Endothelial cell of umbilical vein (primary cell): ENCODE measurements around the gene SLC39A5.

Experiments
- EZH2 ChIP-seq: IDR thresholded peaks from 2 replicates; pipeline ENCODE4 v1.6.1; 2012; ENCODE audit warnings: borderline replicate concordance, low read depth, mild to moderate bottlenecking, moderate library complexity, low read length, inconsistent platforms; ENCODE audit not compliant: severe bottlenecking
- MYC ChIP-seq: IDR thresholded peaks from one replicate; pipeline ENCODE4 v1.6.1; 2011; ENCODE audit warnings: mild to moderate bottlenecking, low read depth, low read length
- POLR2AphosphoS5 ChIP-seq: IDR thresholded peaks from 2 replicates; pipeline ENCODE4 v1.6.1; 2012; ENCODE audit warnings: low read depth, mild to moderate bottlenecking, control low read depth, low read length, moderate library complexity; ENCODE audit not compliant: insufficient read depth
- TF ChIP-seq, protein P1 (sequence below), 2 donors: IDR thresholded peaks; 1 replicate in 1 of 2; 2 replicates in 1 of 2; pipeline ENCODE4 v1.5.1; 2011; ENCODE audit warnings: low read length in 2 of 2, mild to moderate bottlenecking in 2 of 2, moderate library complexity in 2 of 2, control low read depth in 1 of 2, inconsistent platforms in 1 of 2, low read depth in 1 of 2; ENCODE audit not compliant: insufficient read depth in 1 of 2; ENCODE audit errors: extremely low read depth in 1 of 2

DNA sequence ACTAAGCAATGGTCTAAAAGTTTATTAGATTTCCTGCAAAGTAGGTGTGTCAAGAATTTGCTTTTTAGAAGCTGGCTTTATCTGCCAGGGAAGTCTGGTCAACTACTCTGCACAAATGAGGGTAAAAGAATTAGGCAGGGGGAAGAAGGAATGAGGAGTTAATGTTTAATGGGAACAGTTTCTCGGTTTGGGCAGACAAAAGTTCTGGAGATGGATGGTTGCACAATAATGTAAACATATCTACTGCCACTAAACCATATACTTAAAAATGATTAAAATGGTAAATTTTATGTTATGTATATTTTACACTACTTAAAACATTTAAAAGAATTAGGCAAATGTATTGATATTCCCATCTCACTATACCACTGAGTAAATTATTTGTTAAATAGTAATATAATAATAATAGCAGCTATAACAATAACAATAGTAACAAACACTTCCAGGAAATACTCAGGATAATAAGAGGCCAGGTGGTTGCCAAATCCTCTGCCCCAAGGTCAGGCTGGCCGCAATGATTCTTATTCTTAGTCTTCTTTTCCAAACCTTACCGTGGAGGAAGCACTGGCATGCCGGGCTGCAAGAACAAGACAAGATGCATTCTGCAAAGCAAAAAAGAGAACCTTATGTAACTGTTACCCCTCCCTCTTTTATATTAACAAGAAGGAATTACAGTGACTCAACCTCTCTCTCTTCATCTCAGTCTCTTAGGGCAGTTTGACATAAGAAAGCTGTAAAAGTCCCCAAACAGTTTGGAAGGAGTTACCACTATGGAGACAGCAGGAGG lies 56.4 kb downstream of the SLC39A5 start:
- TF ChIP-seq, protein P1, sequence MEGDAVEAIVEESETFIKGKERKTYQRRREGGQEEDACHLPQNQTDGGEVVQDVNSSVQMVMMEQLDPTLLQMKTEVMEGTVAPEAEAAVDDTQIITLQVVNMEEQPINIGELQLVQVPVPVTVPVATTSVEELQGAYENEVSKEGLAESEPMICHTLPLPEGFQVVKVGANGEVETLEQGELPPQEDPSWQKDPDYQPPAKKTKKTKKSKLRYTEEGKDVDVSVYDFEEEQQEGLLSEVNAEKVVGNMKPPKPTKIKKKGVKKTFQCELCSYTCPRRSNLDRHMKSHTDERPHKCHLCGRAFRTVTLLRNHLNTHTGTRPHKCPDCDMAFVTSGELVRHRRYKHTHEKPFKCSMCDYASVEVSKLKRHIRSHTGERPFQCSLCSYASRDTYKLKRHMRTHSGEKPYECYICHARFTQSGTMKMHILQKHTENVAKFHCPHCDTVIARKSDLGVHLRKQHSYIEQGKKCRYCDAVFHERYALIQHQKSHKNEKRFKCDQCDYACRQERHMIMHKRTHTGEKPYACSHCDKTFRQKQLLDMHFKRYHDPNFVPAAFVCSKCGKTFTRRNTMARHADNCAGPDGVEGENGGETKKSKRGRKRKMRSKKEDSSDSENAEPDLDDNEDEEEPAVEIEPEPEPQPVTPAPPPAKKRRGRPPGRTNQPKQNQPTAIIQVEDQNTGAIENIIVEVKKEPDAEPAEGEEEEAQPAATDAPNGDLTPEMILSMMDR (IDR thresholded peaks at IDR 0.05; ENCODE audit: extremely low read depth in 1 of 2, insufficient read depth in 1 of 2, low read depth in 1 of 2, low read length in 2 of 2) = no peak
- TF ChIP-seq EZH2 (no peak), MYC (no peak), POLR2AphosphoS5 (no peak)
